CD4-positive, alpha-beta T cell treated with Interleukin-6 at 100 ng/mL for 8 hours (primary cell): Measurements from ENCODE around the gene ZNF83.
"Not testable (repeated sequence)": the region's sequence is repeated elsewhere in the genome, so short reads cannot be mapped to it uniquely, and the experiment has no call there.

Experiments
- DNase-seq: peaks from one replicate; pipeline ENCODE4 v3.0.0-alpha.2; 2020; ENCODE audit warnings: mixed read lengths, low spot score

Gene ZNF83

DNA sequence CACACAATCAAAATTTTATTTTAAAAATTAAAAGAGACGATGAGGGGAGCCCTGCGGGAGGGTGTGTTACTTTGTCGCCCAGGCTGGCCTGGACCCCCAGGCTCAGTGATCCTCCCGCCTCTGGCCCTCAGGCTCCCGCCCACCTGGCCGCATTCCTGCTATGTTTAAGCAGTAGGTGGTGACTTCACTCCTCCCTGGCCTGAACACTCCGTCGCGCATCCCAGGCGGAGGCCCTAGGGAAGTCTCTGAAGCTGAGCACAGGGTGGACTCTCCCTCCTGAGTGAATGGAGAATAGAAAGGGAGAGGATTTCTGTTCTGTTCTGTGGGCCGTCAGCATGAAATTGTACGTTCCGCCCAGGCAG lies 68.5 kb downstream of the ZNF83 start:
- DNase-seq = not testable (repeated sequence)

DNA sequence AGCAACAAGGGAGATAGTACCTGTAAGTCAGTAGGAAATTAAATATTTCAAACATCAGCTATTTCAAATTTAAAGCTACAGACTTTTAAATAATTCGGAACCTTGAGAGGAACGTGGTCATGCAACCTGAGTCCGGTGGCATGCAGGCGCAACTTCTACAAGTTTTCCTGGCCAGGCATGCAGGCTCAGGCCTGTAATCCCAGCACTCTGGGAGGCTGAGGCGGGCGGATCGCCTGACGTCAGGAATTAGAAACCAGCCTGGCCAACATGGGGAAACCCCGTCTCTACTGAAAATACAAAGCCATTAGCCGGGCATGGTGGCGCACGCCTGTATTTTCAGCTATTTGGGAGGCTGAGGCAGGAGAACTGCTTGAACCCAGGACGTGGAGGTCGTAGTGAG lies 70.2 kb downstream of the ZNF83 start:
- DNase-seq = no peak

DNA sequence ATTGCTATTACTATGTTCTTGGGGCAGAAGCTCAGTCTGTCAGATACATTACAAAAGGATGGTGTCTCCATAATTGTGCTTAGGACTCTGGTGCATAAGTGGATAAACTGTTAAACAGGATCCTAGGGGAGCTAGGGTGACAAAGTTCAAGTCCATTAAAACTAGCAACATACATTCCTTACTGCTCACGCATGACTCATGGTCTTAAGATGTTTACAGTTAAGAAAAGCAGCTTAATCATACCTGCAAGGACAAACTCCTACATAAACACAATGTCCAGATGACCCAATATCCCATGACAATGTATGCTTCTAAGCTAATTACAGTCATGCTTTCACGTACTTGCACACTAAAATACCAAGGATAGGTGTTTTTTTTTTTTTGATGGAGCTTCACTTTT lies 71.6 kb downstream of the ZNF83 start:
- no peak for DNase-seq

- no peak for DNase-seq
Measured at GRCh38 chr19:52566121-52566520, 72.0 kb downstream of the ZNF83 start.
